H1 (cell line): Measurements from ENCODE around the gene PTPRG. TPM values are rescaled to one million over a fixed set of nuclear protein-coding genes. Genes with fewer than 3 reads are reported as not detected.

Experiments used
- BACH1 ChIP-seq: IDR thresholded peaks from 2 replicates; pipeline ENCODE4 v1.6.1; 2012; ENCODE audit warnings: low read length, improper control_type of control experiment
- TAF1 ChIP-seq: IDR thresholded peaks from 2 replicates; pipeline ENCODE4 v1.6.1; 2011; ENCODE audit warnings: mild to moderate bottlenecking, low read depth, low read length
- polyA plus RNA-seq, 7 experiments: library from polyadenylated mRNA; depleted of rRNA in 3 of 7; stranded (reverse) in 5 of 7; unstranded in 2 of 7; fragments of >200 nt in 5 of 7; fragments of 200-250 nt in 2 of 7; gene quantifications; 1 replicate in 5 of 7; 2 replicates in 1 of 7; 4 replicates in 1 of 7; pipeline versions ENCODE4 v1.2.1 to v1.2.3, GENCODE V29; 2011 to 2013; ENCODE audit warnings: missing spikeins in 2 of 7, mixed read lengths in 2 of 7
- total RNA-seq: library from RNA; stranded (reverse); fragmentation: NEBNext Ultra II Directional; extraction: Animal tissue kit (Norgen Biotek cat#: 25700); gene quantifications from 2 replicates; pipeline ENCODE4 v1.2.1, GENCODE V29; 2021

Gene PTPRG
- total and polyA plus RNA-seq, 2 of the 8 experiments (the other 6 are each of a cell fraction or from before 2014, with no cell fraction given), result 23.3 to 96.2 TPM

DNA sequence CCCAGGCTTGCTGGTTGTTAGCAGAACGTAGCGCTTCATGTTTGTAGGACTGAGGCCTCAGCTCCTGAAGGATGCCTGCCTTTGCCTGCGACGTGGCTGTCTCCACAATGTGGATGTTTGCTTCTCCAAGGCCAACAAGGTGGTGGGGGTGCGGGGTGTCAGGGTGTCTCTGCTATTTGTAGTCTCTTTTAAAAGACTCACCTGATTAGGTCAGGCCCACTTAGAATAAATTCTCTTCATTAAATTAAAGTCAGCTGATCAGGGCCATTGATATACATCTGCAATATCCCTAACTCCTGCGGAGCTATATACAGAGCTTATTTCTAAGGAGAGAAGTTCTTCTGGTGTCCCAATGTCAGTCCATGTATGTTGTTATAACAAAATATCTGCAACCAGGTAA, 44.8 kb downstream of the PTPRG start (continued):
- TF ChIP-seq BACH1 (no peak), TAF1 (no peak)
